Ascending aorta (tissue), 2 donors: ENCODE measurements around the gene ZBTB7C. TPM values are rescaled to one million over a fixed set of nuclear protein-coding genes. Genes with fewer than 3 reads are reported as not detected.
A peak's percentile ranks its signal among the peaks of the same experiment; 100 is the strongest.

ENCODE experiments used
- DNase-seq, 2 donors: peaks; one replicate each; pipeline ENCODE4 v3.0.0-alpha.2; 2019; ENCODE audit warnings: low spot score in 2 of 2
- H3K27ac ChIP-seq, 2 donors: fragments of 200-600 bp; sonication (generic); one replicate each; pipeline ENCODE4 v1.5.1; 2016 to 2017; ENCODE audit warnings: mild to moderate bottlenecking in 1 of 2
- H3K27me3 ChIP-seq: fragments of 200-600 bp; sonication (generic); one replicate; pipeline ENCODE4 v1.5.1; 2017
- H3K36me3 ChIP-seq, 2 donors: fragments of 200-600 bp; sonication (generic); one replicate each; pipeline ENCODE4 v1.5.1; 2016
- H3K4me1 ChIP-seq, 2 donors: fragments of 200-600 bp; sonication (generic); one replicate each; pipeline ENCODE4 v1.5.1; 2016 to 2017; ENCODE audit warnings: mild to moderate bottlenecking in 1 of 2
- H3K4me3 ChIP-seq, 2 donors: fragments of 200-600 bp; sonication (generic); one replicate each; pipeline ENCODE4 v1.5.1; 2016 to 2017; ENCODE audit warnings: mild to moderate bottlenecking in 1 of 2
- H3K9me3 ChIP-seq, 2 donors: fragments of 200-600 bp; sonication (generic); one replicate each; pipeline ENCODE4 v1.5.1; 2016
- CTCF ChIP-seq, 3 experiments: fragments of 200-600 bp in 2 of 3; fragments of 450-650 bp in 1 of 3; sonication (generic) in 2 of 3; IDR thresholded peaks; one replicate each; pipeline ENCODE4 v1.5.1; 2016 to 2019; ENCODE audit warnings: antibody characterized with exemption in 3 of 3, mild to moderate bottlenecking in 1 of 3, moderate library complexity in 1 of 3
- intact Hi-C: fragments of 100-400 bp; cut with DNase I; formaldehyde crosslinking; loops from one replicate; pipeline ENCODE4 v1.15.1; 2023
- total RNA-seq: library from RNA; depleted of rRNA; stranded (reverse); fragments of >200 nt; gene quantifications from one replicate; pipeline ENCODE4 v1.1.0, GENCODE V29; 2016

The ZBTB7C gene
- total RNA-seq, 1 donor from 2014 or later, result 8.1 TPM

- Histone ChIP-seq H3K36me3 (no peaks in the 10 kb centered on the region), H3K9me3 (no peaks in the 10 kb centered on the region), H3K27ac (no peak overlapping the region), H3K4me1 (peaks cover 0 to 4% of the 10 kb centered on the region in 2 donors), H3K27me3 (no peaks in the 10 kb centered on the region), H3K4me3 (no peak overlapping the region)
- no peak for DNase-seq
- TF ChIP-seq CTCF (IDR thresholded peaks at IDR 0.05), result no peak
- intact Hi-C loops, result no loop called here
These were observed 397.2 kb downstream of the ZBTB7C start for GRCh38 chr18:48011926-48012465.

GRCh38 chr18:48010264-48010663 is 398.9 kb downstream of the ZBTB7C start:
- no peak for DNase-seq
- intact Hi-C loops, result no loop called here
- H3K27ac ChIP-seq, result no peak overlapping the region
- no peaks in the 10 kb centered on the region for H3K9me3 ChIP-seq
- no peaks in the 10 kb centered on the region for H3K36me3 ChIP-seq
- H3K4me3 ChIP-seq, result no peak overlapping the region
- no peaks in the 10 kb centered on the region for H3K27me3 ChIP-seq
- TF ChIP-seq CTCF (IDR thresholded peaks at IDR 0.05), result no peak
- H3K4me1 ChIP-seq, result peaks cover 0 to 4% of the 10 kb centered on the region in 2 donors

- intact Hi-C loops, result loop anchor here (5.0 to 10.0 kb wide), 3 partner anchors 42 to 1806 kb away; partner anchors contain the start of genes ACAA2 and C18orf32
- TF ChIP-seq CTCF (IDR thresholded peaks at IDR 0.05), result no peak
- no peak overlapping the region for H3K27ac ChIP-seq
- H3K4me3 ChIP-seq, result no peak overlapping the region
- H3K9me3 ChIP-seq, result no peaks in the 10 kb centered on the region
- peak in 1 of 2 donors; percentile 58 for DNase-seq
- no peaks in the 10 kb centered on the region for H3K27me3 ChIP-seq
- peaks cover 0 to 4% of the 10 kb centered on the region in 2 donors for H3K4me1 ChIP-seq
- H3K36me3 ChIP-seq, result no peaks in the 10 kb centered on the region
These were observed 400.0 kb downstream of the ZBTB7C start for GRCh38 chr18:48009116-48009745.

GRCh38 chr18:48007955-48008701 is 401.1 kb downstream of the ZBTB7C start:
- Histone ChIP-seq H3K27ac (peak overlapping the region; percentile 15 to 27), H3K4me3 (peak overlapping the region; percentile 62 to 90), H3K27me3 (no peaks in the 10 kb centered on the region), H3K4me1 (peaks cover 4 to 5% of the 10 kb centered on the region in 2 donors), H3K9me3 (no peaks in the 10 kb centered on the region), H3K36me3 (no peaks in the 10 kb centered on the region)
- DNase-seq, result peak in 1 of 2 donors; percentile 72
- intact Hi-C loops, result loop anchor here (1.0 to 10.0 kb wide), 4 partner anchors 41 to 1807 kb away; partner anchors contain the start of genes ACAA2 and C18orf32
- TF ChIP-seq CTCF (IDR thresholded peaks at IDR 0.05), result peak; percentile 9 to 34 (median 23)

GRCh38 chr18:48007381-48007780 is 401.8 kb downstream of the ZBTB7C start:
- TF ChIP-seq CTCF (IDR thresholded peaks at IDR 0.05), result no peak
- Histone ChIP-seq H3K27me3 (no peaks in the 10 kb centered on the region), H3K9me3 (no peaks in the 10 kb centered on the region), H3K4me3 (peak overlapping the region; percentile 62 to 90), H3K36me3 (no peaks in the 10 kb centered on the region), H3K27ac (peak overlapping the region in 1 of 2 donors; percentile 15), H3K4me1 (peaks cover 4 to 9% of the 10 kb centered on the region in 2 donors)
- intact Hi-C loops, result loop anchor here (5.0 to 10.0 kb wide), 3 partner anchors 40 to 1807 kb away; partner anchors contain the start of genes ACAA2 and C18orf32
- peak in 1 of 2 donors; percentile 62 for DNase-seq
